ENCODE results near the gene ANKFN1. TPM values are rescaled to one million over a fixed set of nuclear protein-coding genes. Genes with fewer than 3 reads are reported as not detected.

ANKFN1 gene
- total and polyA plus RNA-seq, 10 of the 15 experiments (the other 5 are each of a cell fraction or from before 2014, with no cell fraction given) = 0.19 TPM; not detected in 9

- no peaks in the 10 kb centered on the region for H3K4me1 ChIP-seq (ENCODE audit: control insufficient read depth, insufficient read depth, low read length)
- DNase-seq (ENCODE audit: low read depth, low spot score) (no peak), FAIRE-seq (no peak), ATAC-seq (no peak)
- in situ Hi-C loops (cut with MboI) = no loop called here
- H3K79me2 ChIP-seq (ENCODE audit: control insufficient read depth, insufficient read depth, low read length) = no peaks in the 10 kb centered on the region
- H3K4me2 ChIP-seq (ENCODE audit: control insufficient read depth, insufficient read depth) = no peak overlapping the region
- H3K36me3 ChIP-seq (ENCODE audit: control insufficient read depth in 2 of 2, insufficient read depth in 2 of 2, low read length in 1 of 2) = no peaks in the 10 kb centered on the region
- H4K20me1 ChIP-seq (ENCODE audit: control insufficient read depth, insufficient read depth) = no peaks in the 10 kb centered on the region
- CTCF ChIA-PET = no interaction called here
- no peak overlapping the region for H3K27ac ChIP-seq (ENCODE audit: control insufficient read depth, insufficient read depth)
- H3K9ac ChIP-seq (ENCODE audit: control insufficient read depth, insufficient read depth, low read length) = no peak overlapping the region
- SMC1A ChIA-PET (ENCODE audit: uncharacterized antibody, unreplicated experiment) = no interaction called here
- 39% methylated on average over 1 of the region's 1 CpG for WGBS (ENCODE audit: insufficient coverage, insufficient replicate concordance, low lambda C conversion rate, missing lambda C conversion rate)
- RAD21 ChIA-PET (ENCODE audit: unreplicated experiment) = no interaction called here
- H3K9me3 ChIP-seq (replicated peaks; ENCODE audit: control insufficient read depth, insufficient read depth, low read length) = no peaks in the 10 kb centered on the region
- no peak overlapping the region for H2AFZ ChIP-seq (ENCODE audit: control insufficient read depth, low read depth, low read length)
- no peaks in the 10 kb centered on the region for H3K27me3 ChIP-seq (replicated peaks in 1 of 2; ENCODE audit: control insufficient read depth in 2 of 2, insufficient read depth in 2 of 2, low read length in 1 of 2)
- TF ChIP-seq PBX3 (IDR thresholded peaks at IDR 0.05; ENCODE audit: insufficient replicate concordance, low read depth, low read length) (no peak), RFX5 (IDR thresholded peaks at IDR 0.05; ENCODE audit: low read depth, low read length) (no peak), IRF4 (IDR thresholded peaks at IDR 0.05; ENCODE audit: low read depth, low read length) (no peak), POU2F2 (IDR thresholded peaks at IDR 0.05; ENCODE audit: borderline replicate concordance, low read depth, low read length) (no peak), PML (IDR thresholded peaks at IDR 0.05; ENCODE audit: low read length) (no peak), SREBF2 (IDR thresholded peaks at IDR 0.05; ENCODE audit: low read length) (no peak), ZNF274 (IDR thresholded peaks at IDR 0.05; ENCODE audit: insufficient read depth, insufficient read length) (no peak), TBL1XR1 (IDR thresholded peaks at IDR 0.05; ENCODE audit: low read depth, low read length) (no peak), POLR2AphosphoS5 (IDR thresholded peaks at IDR 0.05; ENCODE audit: low read length) (no peak), ZNF217 (IDR thresholded peaks at IDR 0.05) (no peak), NR2C2 (IDR thresholded peaks at IDR 0.05; ENCODE audit: borderline replicate concordance, control insufficient read depth, insufficient read length, low read depth) (no peak)
- TF ChIP-seq, protein P1, sequence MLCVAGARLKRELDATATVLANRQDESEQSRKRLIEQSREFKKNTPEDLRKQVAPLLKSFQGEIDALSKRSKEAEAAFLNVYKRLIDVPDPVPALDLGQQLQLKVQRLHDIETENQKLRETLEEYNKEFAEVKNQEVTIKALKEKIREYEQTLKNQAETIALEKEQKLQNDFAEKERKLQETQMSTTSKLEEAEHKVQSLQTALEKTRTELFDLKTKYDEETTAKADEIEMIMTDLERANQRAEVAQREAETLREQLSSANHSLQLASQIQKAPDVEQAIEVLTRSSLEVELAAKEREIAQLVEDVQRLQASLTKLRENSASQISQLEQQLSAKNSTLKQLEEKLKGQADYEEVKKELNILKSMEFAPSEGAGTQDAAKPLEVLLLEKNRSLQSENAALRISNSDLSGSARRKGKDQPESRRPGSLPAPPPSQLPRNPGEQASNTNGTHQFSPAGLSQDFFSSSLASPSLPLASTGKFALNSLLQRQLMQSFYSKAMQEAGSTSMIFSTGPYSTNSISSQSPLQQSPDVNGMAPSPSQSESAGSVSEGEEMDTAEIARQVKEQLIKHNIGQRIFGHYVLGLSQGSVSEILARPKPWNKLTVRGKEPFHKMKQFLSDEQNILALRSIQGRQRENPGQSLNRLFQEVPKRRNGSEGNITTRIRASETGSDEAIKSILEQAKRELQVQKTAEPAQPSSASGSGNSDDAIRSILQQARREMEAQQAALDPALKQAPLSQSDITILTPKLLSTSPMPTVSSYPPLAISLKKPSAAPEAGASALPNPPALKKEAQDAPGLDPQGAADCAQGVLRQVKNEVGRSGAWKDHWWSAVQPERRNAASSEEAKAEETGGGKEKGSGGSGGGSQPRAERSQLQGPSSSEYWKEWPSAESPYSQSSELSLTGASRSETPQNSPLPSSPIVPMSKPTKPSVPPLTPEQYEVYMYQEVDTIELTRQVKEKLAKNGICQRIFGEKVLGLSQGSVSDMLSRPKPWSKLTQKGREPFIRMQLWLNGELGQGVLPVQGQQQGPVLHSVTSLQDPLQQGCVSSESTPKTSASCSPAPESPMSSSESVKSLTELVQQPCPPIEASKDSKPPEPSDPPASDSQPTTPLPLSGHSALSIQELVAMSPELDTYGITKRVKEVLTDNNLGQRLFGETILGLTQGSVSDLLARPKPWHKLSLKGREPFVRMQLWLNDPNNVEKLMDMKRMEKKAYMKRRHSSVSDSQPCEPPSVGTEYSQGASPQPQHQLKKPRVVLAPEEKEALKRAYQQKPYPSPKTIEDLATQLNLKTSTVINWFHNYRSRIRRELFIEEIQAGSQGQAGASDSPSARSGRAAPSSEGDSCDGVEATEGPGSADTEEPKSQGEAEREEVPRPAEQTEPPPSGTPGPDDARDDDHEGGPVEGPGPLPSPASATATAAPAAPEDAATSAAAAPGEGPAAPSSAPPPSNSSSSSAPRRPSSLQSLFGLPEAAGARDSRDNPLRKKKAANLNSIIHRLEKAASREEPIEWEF (IDR thresholded peaks at IDR 0.05; ENCODE audit: insufficient replicate concordance, low read depth, low read length) = no peak
- TF ChIP-seq, protein P2, sequence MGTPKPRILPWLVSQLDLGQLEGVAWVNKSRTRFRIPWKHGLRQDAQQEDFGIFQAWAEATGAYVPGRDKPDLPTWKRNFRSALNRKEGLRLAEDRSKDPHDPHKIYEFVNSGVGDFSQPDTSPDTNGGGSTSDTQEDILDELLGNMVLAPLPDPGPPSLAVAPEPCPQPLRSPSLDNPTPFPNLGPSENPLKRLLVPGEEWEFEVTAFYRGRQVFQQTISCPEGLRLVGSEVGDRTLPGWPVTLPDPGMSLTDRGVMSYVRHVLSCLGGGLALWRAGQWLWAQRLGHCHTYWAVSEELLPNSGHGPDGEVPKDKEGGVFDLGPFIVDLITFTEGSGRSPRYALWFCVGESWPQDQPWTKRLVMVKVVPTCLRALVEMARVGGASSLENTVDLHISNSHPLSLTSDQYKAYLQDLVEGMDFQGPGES (IDR thresholded peaks at IDR 0.05) = no peak
- POLR2A ChIA-PET = no interaction called here
- intact Hi-C loops (cut with micrococcal nuclease; ENCODE audit: unreplicated experiment) = no loop called here
- H3K4me3 ChIP-seq = no peak overlapping the region
- no TSS peak for BruUV-seq (replicated peaks)
Observed at GRCh38 chr17:56389356-56389755, 236.1 kb downstream of the ANKFN1 start.
